K562 (cell line): ENCODE data around the gene RPAP2. TPM values are rescaled to one million over a fixed set of nuclear protein-coding genes. Genes with fewer than 3 reads are reported as not detected.
A peak's percentile ranks its signal among the peaks of the same experiment; 100 is the strongest.

Experiments used
- ATAC-seq: fragments of 200-7000 bp; cut with Tn5 transposase; 3 replicates; pipeline ENCODE4 v1.9.1; 2020; ENCODE audit warnings: moderate library complexity
- BruUV-seq: library from RNA; stranded (reverse); fragments of 400-500 nt; replicated peaks from 2 replicates; lab custom pipeline; 2021; lab: Mats Ljungman, UMichigan
- CTCF ChIA-PET: fragments of 300-600 bp; formaldehyde crosslinking; extraction: SDS; loops from one replicate; lab custom pipeline; 2021; ENCODE audit warnings: low intra/inter-chr PET ratio; lab: Yijun Ruan, JAX
- POLR2A ChIA-PET: fragments of 300-600, 350-650 bp; sonication (Branson Sonifier 250); formaldehyde crosslinking; extraction: SDS; loops from one replicate; lab custom pipeline; 2021; ENCODE audit warnings: antibody characterized with exemption, inconsistent platforms; lab: Yijun Ruan, JAX
- DNase-seq, 4 experiments: peaks; one replicate each; pipeline versions ENCODE4 v3.0.0 to v3.0.0-alpha.2; 2011 to 2018; ENCODE audit warnings: low spot score in 3 of 4, mixed read lengths in 3 of 4; ENCODE audit errors: extremely low read depth in 1 of 4
- FAIRE-seq: peaks from 2 replicates; lab custom pipeline; 2011; peaks lifted over from hg19 to GRCh38; lab: Jason Lieb, UNC
- H2AFZ ChIP-seq: 2 replicates; pipeline ENCODE4 v1.6.0; 2011; ENCODE audit warnings: low read depth, low read length, control low read depth, inconsistent platforms
- H3K27ac ChIP-seq: fragments of 200-600 bp; 3 replicates; pipeline ENCODE4 v1.8.0; 2011; ENCODE audit warnings: low read depth, mild to moderate bottlenecking, control low read depth, inconsistent platforms, low read length, moderate library complexity, mixed read lengths; ENCODE audit errors: extremely low read depth
- H3K27me3 ChIP-seq, 2 experiments: fragments of 300-600 bp in 1 of 2; 2 replicates in 1 of 2; 3 replicates in 1 of 2; pipeline versions ENCODE4 v1.6.0 to v1.8.0; 2011; ENCODE audit warnings: inconsistent platforms in 2 of 2, low read length in 2 of 2, mild to moderate bottlenecking in 1 of 2, mixed read lengths in 1 of 2, moderate library complexity in 1 of 2; ENCODE audit not compliant: control insufficient read depth in 2 of 2, insufficient read depth in 2 of 2
- H3K36me3 ChIP-seq: fragments of 300-600 bp; 3 replicates; pipeline ENCODE4 v1.8.0; 2011; ENCODE audit warnings: mild to moderate bottlenecking, low read length, inconsistent platforms; ENCODE audit not compliant: control insufficient read depth, insufficient read depth
- H3K4me1 ChIP-seq, 2 experiments: fragments of 200-600 bp in 1 of 2; replicated peaks in 1 of 2; 2 replicates in 1 of 2; 3 replicates in 1 of 2; pipeline versions ENCODE4 v1.5.1 to v1.8.0; 2011; ENCODE audit warnings: inconsistent platforms in 2 of 2, low read length in 2 of 2, mild to moderate bottlenecking in 1 of 2, mixed read lengths in 1 of 2, moderate library complexity in 1 of 2; ENCODE audit not compliant: control insufficient read depth in 2 of 2, insufficient read depth in 2 of 2
- H3K4me2 ChIP-seq: 2 replicates; pipeline ENCODE4 v1.6.1; 2011; ENCODE audit warnings: low read length, control low read depth, inconsistent platforms, mixed read lengths; ENCODE audit not compliant: insufficient read depth
- H3K4me3 ChIP-seq: fragments of 200-600 bp; sonication (generic), shearing (Covaris generic); 2 replicates; pipeline ENCODE4 v1.5.1; 2016; ENCODE audit warnings: control low read depth, inconsistent platforms
- H3K79me2 ChIP-seq: fragments of 200-600 bp; 3 replicates; pipeline ENCODE4 v1.8.0; 2011; ENCODE audit warnings: low read length, inconsistent platforms; ENCODE audit not compliant: control insufficient read depth, insufficient read depth
- H3K9ac ChIP-seq, 2 experiments: 2 replicates each; pipeline versions ENCODE4 v1.6.0 to v1.6.1; 2011; ENCODE audit warnings: low read depth in 2 of 2, low read length in 2 of 2, control low read depth in 1 of 2, inconsistent platforms in 1 of 2, mild to moderate bottlenecking in 1 of 2, mixed read lengths in 1 of 2; ENCODE audit not compliant: insufficient read depth in 1 of 2
- H3K9me1 ChIP-seq: one replicate; pipeline ENCODE4 v1.6.0; 2011; ENCODE audit warnings: inconsistent platforms, mild to moderate bottlenecking, low read length, moderate library complexity; ENCODE audit not compliant: control insufficient read depth, insufficient read depth
- H3K9me3 ChIP-seq: replicated peaks from 2 replicates; pipeline ENCODE4 v1.5.1; 2011; ENCODE audit warnings: low read depth, low read length, inconsistent platforms; ENCODE audit not compliant: control insufficient read depth, insufficient read depth
- H4K20me1 ChIP-seq: replicated peaks from 2 replicates; pipeline ENCODE4 v1.6.1; 2011; ENCODE audit warnings: low read length, inconsistent platforms, mixed read lengths; ENCODE audit not compliant: control insufficient read depth, insufficient read depth
- ADNP ChIP-seq: fragments of 200-800 bp; sonication (Bioruptor generic); IDR thresholded peaks from 2 replicates; pipeline ENCODE4 v1.6.1; 2016; ENCODE audit warnings: missing genetic modification characterization, missing compliant biosample characterization
- ARID2 ChIP-seq: fragments of 450-650 bp; IDR thresholded peaks from 2 replicates; pipeline ENCODE4 v1.6.1; 2017; ENCODE audit warnings: antibody characterized with exemption, mild to moderate bottlenecking
- CBX3 ChIP-seq, 2 experiments: IDR thresholded peaks; 1 replicate in 1 of 2; 2 replicates in 1 of 2; pipeline ENCODE4 v1.6.1; 2012; ENCODE audit warnings: inconsistent platforms in 2 of 2, low read length in 2 of 2, borderline replicate concordance in 1 of 2, control low read depth in 1 of 2
- EGR1 ChIP-seq: fragments of 450-650 bp; conservative IDR thresholded peaks from 2 replicates; pipeline ENCODE4 v1.6.1; 2017; ENCODE audit warnings: mild to moderate bottlenecking
- EP400 ChIP-seq: fragments of 450-650 bp; IDR thresholded peaks from 2 replicates; pipeline ENCODE4 v1.6.1; 2017; ENCODE audit warnings: antibody characterized with exemption, mild to moderate bottlenecking, moderate library complexity
- HMG20B ChIP-seq: fragments of 250-450 bp; sonication (Bioruptor Pico); IDR thresholded peaks from 2 replicates; pipeline ENCODE4 v1.5.0; 2021; ENCODE audit warnings: mild to moderate bottlenecking
- HNRNPUL1 ChIP-seq: fragments of 200-400 bp; formaldehyde crosslinking; IDR thresholded peaks from 2 replicates; pipeline ENCODE4 v1.6.1; 2017; ENCODE audit warnings: low read length
- IRF9 ChIP-seq: fragments of 450-650 bp; IDR thresholded peaks from 2 replicates; pipeline ENCODE4 v1.6.1; 2016; ENCODE audit warnings: missing biosample characterization, missing genetic modification characterization
- KDM1A ChIP-seq, 2 experiments: fragments of 450-650 bp; IDR thresholded peaks; 2 replicates each; pipeline ENCODE4 v1.6.1; 2016; ENCODE audit warnings: mild to moderate bottlenecking in 2 of 2
- PHB ChIP-seq: fragments of 250-450 bp; sonication (Bioruptor Pico); IDR thresholded peaks from 2 replicates; pipeline ENCODE4 v1.5.0; 2021
- RBM25 ChIP-seq: fragments of 200-400 bp; formaldehyde crosslinking; IDR thresholded peaks from 2 replicates; pipeline ENCODE4 v1.6.1; 2018; ENCODE audit warnings: low read length, low read depth, moderate library complexity; ENCODE audit not compliant: severe bottlenecking
- TAF7 ChIP-seq: fragments of 450-650 bp; IDR thresholded peaks from 2 replicates; pipeline ENCODE4 v1.6.1; 2016; ENCODE audit warnings: missing genetic modification characterization, missing compliant biosample characterization
- ZNF146 ChIP-seq: IDR thresholded peaks from one replicate; pipeline ENCODE4 v1.6.1; 2018; ENCODE audit warnings: missing compliant biosample characterization; ENCODE audit not compliant: unreplicated experiment
- ZNF76 ChIP-seq: fragments of 250-450 bp; sonication (Bioruptor Pico); IDR thresholded peaks from 2 replicates; pipeline ENCODE4 v1.4.0; 2020; ENCODE audit warnings: mild to moderate bottlenecking, moderate library complexity, borderline replicate concordance
- whole genome bisulfite sequencing: fragments of 100-300 bp; shearing (Covaris generic); methylation state at CpG from one replicate; pipeline ENCODE4 v1.1.6; 2016; ENCODE audit warnings: low coverage, mixed read lengths; ENCODE audit not compliant: insufficient coverage; ENCODE audit errors: missing lambda C conversion rate; 5-methylcytosine and 5-hydroxymethylcytosine counted together
- in situ Hi-C: fragments of 300-500 bp; cut with MboI; formaldehyde crosslinking; loops from 4 replicates; pipeline ENCODE4 v1.15.0; 2018; ENCODE audit warnings: inconsistent platforms, mixed read lengths
- intact Hi-C: fragments of 100-400 bp; cut with micrococcal nuclease; formaldehyde crosslinking; loops from 2 replicates; pipeline ENCODE4 v1.14.2; 2022
- polyA plus RNA-seq, 8 experiments: library from polyadenylated mRNA; depleted of rRNA in 4 of 8; stranded (reverse) in 5 of 8; unstranded in 3 of 8; fragments of >200 nt; fragmentation: Nextera tagmentation in 2 of 8; fragmentation: Illumina TruSeq in 1 of 8; extraction: Ambion mirVana in 2 of 8; extraction: Trizol in 1 of 8; gene quantifications; 2 replicates each; pipeline versions ENCODE4 v1.2.1 to v1.2.3, GENCODE V29; 2011 to 2014; ENCODE audit warnings: inconsistent platforms in 1 of 8, missing spikeins in 1 of 8
- total RNA-seq, 7 experiments: library from RNA; depleted of rRNA in 6 of 7; stranded (reverse); fragments of >200 nt in 6 of 7; fragmentation: Illumina TruSeq in 2 of 7; extraction: Trizol in 2 of 7; gene quantifications; 2 replicates each; pipeline versions ENCODE4 v1.2.1 to v1.2.3, GENCODE V29; 2011 to 2021; ENCODE audit warnings: low replicate concordance in 1 of 7

The RPAP2 gene
- total and polyA plus RNA-seq, 9 of the 15 experiments (the other 6 are each of a cell fraction or from before 2014, with no cell fraction given), result 6.2 to 41.7 (median 28.7) TPM

- Histone ChIP-seq H3K36me3 (peaks cover 42% of the 10 kb centered on the region; the same call in 1 of the 3 replicates), H3K4me2 (no peak overlapping the region), H3K9ac (no peak overlapping the region), H3K9me3 (no peaks in the 10 kb centered on the region), H3K27ac (no peak overlapping the region), H3K4me1 (no peaks in the 10 kb centered on the region), H3K27me3 (no peaks in the 10 kb centered on the region), H3K9me1 (no peaks in the 10 kb centered on the region), H3K4me3 (no peak overlapping the region), H4K20me1 (no peaks in the 10 kb centered on the region), H3K79me2 (no peaks in the 10 kb centered on the region), H2AFZ (no peak overlapping the region)
- intact Hi-C loops (no loop called here), in situ Hi-C loops (no loop called here)
- WGBS, result 95% methylated on average over 1 of the region's 1 CpG
- BruUV-seq, result no TSS peak
- ATAC-seq, result no peak
- DNase-seq, result no peak
- TF ChIP-seq EP400 (no peak), TAF7 (tag) (no peak), RBM25 (peak; percentile 53), IRF9 (tag) (no peak), HMG20B (no peak), CBX3 (IDR thresholded peaks at IDR 0.05; ENCODE audit: borderline replicate concordance in 1 of 2, low read length in 2 of 2) (0 out of 3 replicates have a peak, but pooled peaks of 1 of the 2 experiments have one; percentile 31), ADNP (tag) (peak; percentile 55; the same call in 1 of the 2 replicates), PHB (CRISPR knock-in tag) (no peak), ARID2 (no peak), EGR1 (no peak), ZNF76 (no peak), HNRNPUL1 (no peak), ZNF146 (CRISPR knock-in tag) (peak; percentile 82), KDM1A (IDR thresholded peaks at IDR 0.05) (peak in 1 of 2 experiments; percentile 25; a peak in 1 of 4 replicates)
- ChIA-PET CTCF (no interaction called here), POLR2A (no interaction called here)
- FAIRE-seq, result no peak
Observed at GRCh38 chr1:92352856-92353255, 54.0 kb downstream of the RPAP2 start.
